Large intestine (tissue), 3 donors: ENCODE data around the gene PKNOX1. TPM values are rescaled to one million over a fixed set of nuclear protein-coding genes. Genes with fewer than 3 reads are reported as not detected.
"Not testable (repeated sequence)": the region's sequence is repeated elsewhere in the genome, so short reads cannot be mapped to it uniquely, and the experiment has no call there.

Experiments
- DNase-seq, 2 donors: peaks; one replicate each; pipeline versions ENCODE4 v3.0.0 to v3.0.0-alpha.2; 2013
- H3K27ac ChIP-seq: one replicate; pipeline ENCODE4 v1.5.1; 2013; ENCODE audit warnings: low read length
- H3K27me3 ChIP-seq: 2 replicates; pipeline ENCODE4 v1.6.1; 2013; ENCODE audit warnings: low read length; ENCODE audit not compliant: control insufficient read depth, insufficient read depth
- H3K36me3 ChIP-seq: 2 replicates; pipeline ENCODE4 v1.6.1; 2013; ENCODE audit warnings: low read length; ENCODE audit not compliant: control insufficient read depth, insufficient read depth
- H3K4me1 ChIP-seq: one replicate; pipeline ENCODE4 v1.6.1; 2013; ENCODE audit warnings: low read length; ENCODE audit not compliant: control insufficient read depth, insufficient read depth
- H3K4me3 ChIP-seq: one replicate; pipeline ENCODE4 v1.5.1; 2013; ENCODE audit warnings: low read length
- H3K9me3 ChIP-seq: one replicate; pipeline ENCODE4 v1.6.1; 2013; ENCODE audit warnings: mild to moderate bottlenecking, low read depth, low read length, moderate library complexity; ENCODE audit not compliant: control insufficient read depth
- WGBS: methylation state at CpG from one replicate; pipeline ENCODE4 v1.1.5; 2013; ENCODE audit warnings: low lambda C conversion rate; ENCODE audit not compliant: insufficient coverage; 5-methylcytosine and 5-hydroxymethylcytosine counted together
- polyA plus RNA-seq: library from polyadenylated mRNA; unstranded; fragments of 120-200 nt; gene quantifications from one replicate; pipeline ENCODE4 v1.2.1, GENCODE V29; 2013

PKNOX1 gene
- polyA plus RNA-seq, 1 donor = 12.0 TPM

DNA sequence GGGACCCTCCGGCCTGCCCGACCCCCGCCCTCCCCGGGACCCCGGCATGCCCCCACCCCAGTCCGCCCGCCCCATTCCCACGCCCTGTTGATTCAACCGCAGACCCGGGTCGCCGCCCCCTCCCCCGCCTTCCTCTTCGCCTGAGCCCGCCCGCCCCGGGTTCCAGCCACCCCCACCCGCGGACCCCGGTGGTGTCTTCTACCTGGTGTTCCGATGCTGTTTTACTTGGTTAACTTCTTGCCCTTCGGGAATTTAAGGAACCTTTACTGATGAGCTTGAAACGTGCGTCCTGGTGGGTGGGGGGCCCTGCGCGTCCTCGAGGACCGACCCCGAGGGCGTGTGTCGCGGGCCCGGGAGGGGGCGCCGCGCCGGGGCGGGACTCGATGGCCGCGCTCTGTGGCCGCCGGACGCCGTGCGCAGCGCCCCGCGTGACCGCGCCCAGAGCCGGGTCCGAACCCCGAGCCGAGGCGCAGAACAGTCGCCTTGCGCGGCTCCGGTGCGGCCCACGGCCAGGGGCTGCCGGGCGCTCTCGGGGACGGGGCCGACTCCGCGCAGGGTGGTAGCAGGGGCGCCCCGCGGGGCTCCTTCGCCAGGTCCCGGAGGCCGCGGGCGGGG, 101.8 kb downstream of the PKNOX1 start:
- DNase-seq, H3K27me3 ChIP-seq, H3K27ac ChIP-seq, H3K36me3 ChIP-seq, H3K4me3 ChIP-seq, H3K4me1 ChIP-seq, H3K9me3 ChIP-seq: not testable (repeated sequence)
- WGBS = no CpG with 5 or more reads among the region's 77 CpGs

- not testable (repeated sequence) for H3K9me3 ChIP-seq, H3K36me3 ChIP-seq, H3K27ac ChIP-seq, H3K27me3 ChIP-seq, H3K4me3 ChIP-seq, H3K4me1 ChIP-seq, DNase-seq
- no CpG with 5 or more reads among the region's 28 CpGs for WGBS
Measured at GRCh38 chr21:43076643-43077042, 102.3 kb downstream of the PKNOX1 start.

- not testable (repeated sequence) for H3K9me3 ChIP-seq, H3K4me1 ChIP-seq, H3K27ac ChIP-seq, H3K27me3 ChIP-seq, DNase-seq, H3K4me3 ChIP-seq, H3K36me3 ChIP-seq
- WGBS = no CpG with 5 or more reads among the region's 24 CpGs
Measured at GRCh38 chr21:43082587-43083300, 108.4 kb downstream of the PKNOX1 start.

Other genes with a start within 250 kb of the PKNOX1 start
- 12.7 TPM for gene WDR4, start 95.0 kb upstream of the PKNOX1 start, polyA plus RNA-seq
- gene NDUFV3, start 81.3 kb upstream of the PKNOX1 start, polyA plus RNA-seq = 32.8 TPM
- 1.2 TPM for gene ERVH48-1, start 48.9 kb upstream of the PKNOX1 start, polyA plus RNA-seq
- 8.5 TPM for gene CBS, start 101.3 kb downstream of the PKNOX1 start, polyA plus RNA-seq
- gene U2AF1, start 133.0 kb downstream of the PKNOX1 start, polyA plus RNA-seq = 52.1 TPM
- not detected for gene CRYAA, start 194.4 kb downstream of the PKNOX1 start, polyA plus RNA-seq